HCT116 (cell line): Measurements from ENCODE around the gene EP300. TPM values are rescaled to one million over a fixed set of nuclear protein-coding genes. Genes with fewer than 3 reads are reported as not detected.

Experiments used
- ATAC-seq: fragments of 200-7000 bp; cut with Tn5 transposase; 2 replicates; pipeline ENCODE4 v1.9.1; 2020; ENCODE audit warnings: mild to moderate bottlenecking, moderate library complexity
- BruUV-seq: library from RNA; stranded (reverse); fragments of 400-500 nt; replicated peaks from 2 replicates; lab custom pipeline; 2021; lab: Mats Ljungman, UMichigan
- CTCF ChIA-PET: fragments of 300-600 bp; sonication (Branson Sonifier 250); formaldehyde crosslinking; loops from one replicate; lab custom pipeline; 2021; ENCODE audit warnings: antibody characterized with exemption; lab: Charles Lee
- POLR2A ChIA-PET: fragments of 300-600, 350-600 bp; sonication (Branson Sonifier 250); formaldehyde crosslinking; loops from one replicate; lab custom pipeline; 2021; ENCODE audit warnings: antibody characterized with exemption; lab: Charles Lee
- RAD21 ChIA-PET, 2 experiments: fragments of 300-600 bp; sonication (Branson Sonifier 250); formaldehyde crosslinking; loops; one replicate each; lab custom pipeline; 2023; ENCODE audit warnings: low total read pairs in 2 of 2; ENCODE audit not compliant: uncharacterized antibody in 2 of 2, unreplicated experiment in 2 of 2, low non-redundant PET in 1 of 2; lab: Charles Lee
- DNase-seq: peaks from one replicate; pipeline ENCODE4 v3.0.0-alpha.2; 2010; ENCODE audit warnings: low read depth, low spot score
- H2AFZ ChIP-seq: fragments of 200-600 bp; shearing (Covaris generic), sonication (generic); 2 replicates; pipeline ENCODE4 v1.6.1; 2017; ENCODE audit warnings: low read depth, mixed run types, mixed read lengths, antibody characterized with exemption, low read length; ENCODE audit not compliant: poor library complexity, severe bottlenecking
- H3K27ac ChIP-seq: 2 replicates; pipeline ENCODE4 v1.5.1; 2012; ENCODE audit warnings: low read depth, low read length
- H3K27me3 ChIP-seq: fragments of 200-600 bp; sonication (generic); 2 replicates; pipeline ENCODE4 v1.6.1; 2016; ENCODE audit warnings: mixed run types, low read length, mixed read lengths; ENCODE audit not compliant: insufficient read depth
- H3K36me3 ChIP-seq, 2 experiments: fragments of 200-500 bp in 1 of 2; fragments of 200-600 bp in 1 of 2; sonication (Bioruptor generic) in 1 of 2; sonication (generic) in 1 of 2; 2 replicates each; pipeline versions ENCODE4 v1.5.1 to v1.6.1; 2014 to 2016; ENCODE audit warnings: low read length in 2 of 2, inconsistent platforms in 1 of 2, mixed read lengths in 1 of 2, mixed run types in 1 of 2; ENCODE audit not compliant: insufficient read depth in 2 of 2, control insufficient read depth in 1 of 2
- H3K4me1 ChIP-seq, 2 experiments: fragments of 200-600 bp in 1 of 2; sonication (generic) in 1 of 2; 2 replicates each; pipeline versions ENCODE4 v1.5.1 to v1.6.1; 2012 to 2017; ENCODE audit warnings: low read length in 2 of 2, inconsistent platforms in 1 of 2, mild to moderate bottlenecking in 1 of 2, mixed read lengths in 1 of 2, mixed run types in 1 of 2, moderate library complexity in 1 of 2; ENCODE audit not compliant: insufficient read depth in 2 of 2, control insufficient read depth in 1 of 2
- H3K4me2 ChIP-seq: fragments of 200-600 bp; sonication (generic); 2 replicates; pipeline ENCODE4 v1.6.1; 2017; ENCODE audit warnings: mixed run types, low read length, mixed read lengths
- H3K4me3 ChIP-seq, 2 experiments: fragments of 200-600 bp in 1 of 2; sonication (generic) in 1 of 2; replicated peaks in 1 of 2; 2 replicates each; pipeline ENCODE4 v1.5.1; 2011 to 2016; ENCODE audit warnings: low read length in 2 of 2, control low read depth in 1 of 2, low read depth in 1 of 2, mild to moderate bottlenecking in 1 of 2, mixed read lengths in 1 of 2, mixed run types in 1 of 2
- H3K79me2 ChIP-seq: fragments of 200-600 bp; sonication (generic); 2 replicates; pipeline ENCODE4 v1.6.1; 2017; ENCODE audit warnings: mild to moderate bottlenecking, mixed run types, low read length, moderate library complexity, mixed read lengths; ENCODE audit not compliant: insufficient read depth
- H3K9ac ChIP-seq: fragments of 200-600 bp; sonication (generic); 2 replicates; pipeline ENCODE4 v1.6.1; 2016; ENCODE audit warnings: low read length, mixed read lengths
- H3K9me2 ChIP-seq: fragments of 200-600 bp; sonication (generic), shearing (Covaris generic); 2 replicates; pipeline ENCODE4 v1.6.1; 2017; ENCODE audit warnings: mixed run types, mild to moderate bottlenecking, moderate library complexity; ENCODE audit not compliant: insufficient read depth
- H3K9me3 ChIP-seq, 2 experiments: fragments of 200-500 bp in 1 of 2; fragments of 200-600 bp in 1 of 2; sonication (Bioruptor generic) in 1 of 2; sonication (generic) in 1 of 2; 2 replicates each; pipeline ENCODE4 v1.6.1; 2014 to 2017; ENCODE audit warnings: low read length in 2 of 2, mixed read lengths in 2 of 2, inconsistent platforms in 1 of 2, low read depth in 1 of 2, mild to moderate bottlenecking in 1 of 2, mixed run types in 1 of 2, moderate library complexity in 1 of 2; ENCODE audit not compliant: control insufficient read depth in 1 of 2, insufficient read depth in 1 of 2
- H4K20me1 ChIP-seq: fragments of 200-600 bp; sonication (generic), shearing (Covaris generic); 2 replicates; pipeline ENCODE4 v1.6.1; 2017; ENCODE audit warnings: mixed run types, mild to moderate bottlenecking, moderate library complexity; ENCODE audit not compliant: insufficient read depth
- ATF3 ChIP-seq: IDR thresholded peaks from 2 replicates; pipeline ENCODE4 v1.6.1; 2012
- CBX3 ChIP-seq: IDR thresholded peaks from 2 replicates; pipeline ENCODE4 v1.6.1; 2012; ENCODE audit warnings: low read depth
- CEBPB ChIP-seq: IDR thresholded peaks from 2 replicates; pipeline ENCODE4 v1.6.1; 2012; ENCODE audit warnings: low read depth
- CTCF ChIP-seq, 3 experiments: fragments of 200-600 bp in 1 of 3; sonication (generic) in 1 of 3; IDR thresholded peaks in 2 of 3; conservative IDR thresholded peaks in 1 of 3; 2 replicates each; pipeline ENCODE4 v1.5.1; 2012 to 2017; ENCODE audit warnings: low read depth in 2 of 3, low read length in 2 of 3, antibody characterized with exemption in 1 of 3, borderline replicate concordance in 1 of 3, control low read depth in 1 of 3, mild to moderate bottlenecking in 1 of 3, mixed read lengths in 1 of 3, mixed run types in 1 of 3, moderate library complexity in 1 of 3; ENCODE audit not compliant: insufficient read depth in 1 of 3
- EGR1 ChIP-seq: IDR thresholded peaks from 2 replicates; pipeline ENCODE4 v1.6.1; 2012; ENCODE audit warnings: low read depth
- ELF1 ChIP-seq: IDR thresholded peaks from 2 replicates; pipeline ENCODE4 v1.6.1; 2012; ENCODE audit warnings: low read depth, borderline replicate concordance
- EZH2 ChIP-seq: fragments of 200-600 bp; sonication (generic); IDR thresholded peaks from 2 replicates; pipeline ENCODE4 v1.6.1; 2017; ENCODE audit warnings: antibody characterized with exemption, mixed run types
- EZH2phosphoT487 ChIP-seq: fragments of 200-600 bp; IDR thresholded peaks from 2 replicates; pipeline ENCODE4 v1.6.1; 2018; ENCODE audit warnings: antibody characterized with exemption, borderline replicate concordance
- FOSL1 ChIP-seq: IDR thresholded peaks from 2 replicates; pipeline ENCODE4 v1.6.1; 2012; ENCODE audit warnings: low read depth
- JUND ChIP-seq: IDR thresholded peaks from 2 replicates; pipeline ENCODE4 v1.6.1; 2012
- POLR2A ChIP-seq: IDR thresholded peaks from 2 replicates; pipeline ENCODE4 v1.7.0; 2011; ENCODE audit warnings: borderline replicate concordance; ENCODE audit not compliant: insufficient read depth, insufficient read length; ENCODE audit errors: extremely low read depth
- POLR2AphosphoS5 ChIP-seq: IDR thresholded peaks from 2 replicates; pipeline ENCODE4 v1.6.1; 2011; ENCODE audit warnings: mild to moderate bottlenecking, low read depth, low read length, moderate library complexity
- REST ChIP-seq: IDR thresholded peaks from 2 replicates; pipeline ENCODE4 v1.6.1; 2012; ENCODE audit warnings: low read depth
- SP1 ChIP-seq: IDR thresholded peaks from 2 replicates; pipeline ENCODE4 v1.6.1; 2012; ENCODE audit warnings: low read depth
- SRF ChIP-seq: IDR thresholded peaks from 2 replicates; pipeline ENCODE4 v1.6.1; 2012; ENCODE audit warnings: low read depth
- TCF7L2 ChIP-seq: IDR thresholded peaks from 2 replicates; pipeline ENCODE4 v1.7.0; 2011; ENCODE audit warnings: borderline replicate concordance, inconsistent platforms; ENCODE audit not compliant: insufficient read depth, insufficient read length; ENCODE audit errors: extremely low read depth
- YY1 ChIP-seq: IDR thresholded peaks from 2 replicates; pipeline ENCODE4 v1.6.1; 2011; ENCODE audit warnings: low read length, low read depth, moderate library complexity, mild to moderate bottlenecking; ENCODE audit not compliant: insufficient replicate concordance; ENCODE audit errors: extremely low read depth
- ZFX ChIP-seq: fragments of 450-650 bp; IDR thresholded peaks from 2 replicates; pipeline ENCODE4 v1.6.1; 2017
- ZNF274 ChIP-seq: fragments of 200-500 bp; sonication (Bioruptor generic); IDR thresholded peaks from 2 replicates; pipeline ENCODE4 v1.6.1; 2014; ENCODE audit warnings: mild to moderate bottlenecking, low read depth, low read length, inconsistent platforms
- intact Hi-C: fragments of 100-400 bp; cut with micrococcal nuclease; formaldehyde crosslinking; loops from 2 replicates; pipeline ENCODE4 v1.10.0; 2022
- total RNA-seq: library from RNA; stranded (reverse); gene quantifications from one replicate; pipeline ENCODE4 v1.2.1, GENCODE V29; 2021; ENCODE audit not compliant: unreplicated experiment
- TF ChIP-seq, protein P1 (sequence below): IDR thresholded peaks from 2 replicates; pipeline ENCODE4 v1.6.1; 2012

EP300 gene
- total RNA-seq, 1 experiment from 2014 or later = 38.8 TPM

- Histone ChIP-seq H2AFZ (no peak overlapping the region), H3K36me3 (peaks cover 52 to 61% of the 10 kb centered on the region in 2 experiments), H3K9ac (no peak overlapping the region), H3K9me2 (no peaks in the 10 kb centered on the region), H3K9me3 (no peaks in the 10 kb centered on the region), H3K4me1 (no peaks in the 10 kb centered on the region), H3K4me3 (no peak overlapping the region), H3K27me3 (no peaks in the 10 kb centered on the region), H3K79me2 (no peaks in the 10 kb centered on the region), H3K4me2 (no peak overlapping the region), H4K20me1 (no peaks in the 10 kb centered on the region), H3K27ac (no peak overlapping the region)
- CTCF ChIA-PET = interaction anchor here (1.6 kb wide), 1 partner anchor 249 kb away, joined by 3 read pairs; no protein-coding TSS in a partner anchor
- DNase-seq (no peak), ATAC-seq (no peak)
- no peak for TF ChIP-seq FOSL1
- no peak for TF ChIP-seq POLR2AphosphoS5
- TF ChIP-seq REST = no peak
- TF ChIP-seq SRF = no peak
- no peak for TF ChIP-seq JUND
- no peak for TF ChIP-seq EZH2
- TF ChIP-seq ELF1 = no peak
- no peak for TF ChIP-seq TCF7L2
- no peak for TF ChIP-seq YY1
- TF ChIP-seq CEBPB = no peak
- TF ChIP-seq EGR1 = no peak
- no peak for TF ChIP-seq EZH2phosphoT487
- TF ChIP-seq CBX3 = no peak
- TF ChIP-seq ZFX = no peak
- TF ChIP-seq, protein P1, sequence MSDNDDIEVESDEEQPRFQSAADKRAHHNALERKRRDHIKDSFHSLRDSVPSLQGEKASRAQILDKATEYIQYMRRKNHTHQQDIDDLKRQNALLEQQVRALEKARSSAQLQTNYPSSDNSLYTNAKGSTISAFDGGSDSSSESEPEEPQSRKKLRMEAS = no peak
- TF ChIP-seq SP1 = no peak
- no peak for TF ChIP-seq CTCF (IDR thresholded peaks at IDR 0.05 in 2 of 3, conservative IDR thresholded peaks at IDR 0.05 in 1 of 3; ENCODE audit: borderline replicate concordance in 1 of 3, insufficient read depth in 1 of 3, low read depth in 2 of 3, low read length in 2 of 3)
- no peak for TF ChIP-seq ATF3
- TF ChIP-seq ZNF274 = no peak
- no peak for TF ChIP-seq POLR2A
- RAD21 ChIA-PET = no interaction called here
- BruUV-seq = no TSS peak
- POLR2A ChIA-PET = no interaction called here
- intact Hi-C loops = no loop called here
These were observed 79.6 kb downstream of the EP300 start for GRCh38 chr22:41171996-41172395.
